Astrocyte (in vitro differentiated cells and primary cell): ENCODE data around the gene NDUFA13. TPM values are rescaled to one million over a fixed set of nuclear protein-coding genes. Genes with fewer than 3 reads are reported as not detected.

Experiments
- DNase-seq: peaks from one replicate; pipeline ENCODE4 v3.0.0-alpha.2; 2010; ENCODE audit warnings: low read depth
- FAIRE-seq: peaks from 2 replicates; lab custom pipeline; 2011; peaks lifted over from hg19 to GRCh38; lab: Jason Lieb, UNC
- H2AFZ ChIP-seq: 2 replicates; pipeline ENCODE4 v1.6.0; 2012; ENCODE audit warnings: low read depth, low read length, inconsistent platforms
- H3K27ac ChIP-seq: 2 replicates; pipeline ENCODE4 v1.5.1; 2011; ENCODE audit warnings: low read depth, low read length, inconsistent platforms
- H3K27me3 ChIP-seq: 2 replicates; pipeline ENCODE4 v1.6.0; 2011; ENCODE audit warnings: low read length, inconsistent platforms; ENCODE audit not compliant: insufficient read depth
- H3K36me3 ChIP-seq: 2 replicates; pipeline ENCODE4 v1.5.1; 2011; ENCODE audit warnings: low read length, inconsistent platforms; ENCODE audit not compliant: insufficient read depth
- H3K4me1 ChIP-seq: 2 replicates; pipeline ENCODE4 v1.5.1; 2011; ENCODE audit warnings: low read length, inconsistent platforms; ENCODE audit not compliant: insufficient read depth
- H3K4me2 ChIP-seq: 2 replicates; pipeline ENCODE4 v1.6.0; 2012; ENCODE audit warnings: low read length, inconsistent platforms
- H3K4me3 ChIP-seq: 2 replicates; pipeline ENCODE4 v1.5.1; 2011; ENCODE audit warnings: low read depth, mild to moderate bottlenecking, low read length, inconsistent platforms; ENCODE audit not compliant: insufficient read depth
- H3K79me2 ChIP-seq: 2 replicates; pipeline ENCODE4 v1.6.0; 2012; ENCODE audit warnings: mild to moderate bottlenecking, low read length, inconsistent platforms; ENCODE audit not compliant: insufficient read depth
- H3K9ac ChIP-seq: 2 replicates; pipeline ENCODE4 v1.6.0; 2012; ENCODE audit warnings: mild to moderate bottlenecking, low read length, inconsistent platforms
- H3K9me3 ChIP-seq: 2 replicates; pipeline ENCODE4 v1.5.1; 2012; ENCODE audit warnings: low read depth, mild to moderate bottlenecking, low read length, inconsistent platforms; ENCODE audit not compliant: insufficient read depth
- H4K20me1 ChIP-seq: 2 replicates; pipeline ENCODE4 v1.6.0; 2012; ENCODE audit warnings: low read length, inconsistent platforms; ENCODE audit not compliant: insufficient read depth
- H3K27ac Mint-ChIP-seq: one replicate; pipeline ENCODE4 v1.8.0; 2021; ENCODE audit warnings: mild to moderate bottlenecking, mixed read lengths; ENCODE audit not compliant: unreplicated experiment
- H3K27me3 Mint-ChIP-seq: one replicate; pipeline ENCODE4 v1.8.0; 2021; ENCODE audit warnings: low read depth, mixed read lengths; ENCODE audit not compliant: unreplicated experiment
- H3K36me3 Mint-ChIP-seq: one replicate; pipeline ENCODE4 v1.8.0; 2021; ENCODE audit warnings: low read depth, mixed read lengths; ENCODE audit not compliant: unreplicated experiment
- H3K4me1 Mint-ChIP-seq: one replicate; pipeline ENCODE4 v1.8.0; 2021; ENCODE audit warnings: low read depth, mixed read lengths; ENCODE audit not compliant: unreplicated experiment
- H3K4me3 Mint-ChIP-seq: one replicate; pipeline ENCODE4 v1.8.0; 2021; ENCODE audit warnings: mild to moderate bottlenecking, moderate library complexity, mixed read lengths; ENCODE audit not compliant: unreplicated experiment
- H3K9me3 Mint-ChIP-seq: one replicate; pipeline ENCODE4 v1.8.0; 2021; ENCODE audit warnings: mild to moderate bottlenecking, mixed read lengths; ENCODE audit not compliant: unreplicated experiment
- EZH2 ChIP-seq: IDR thresholded peaks from 2 replicates; pipeline ENCODE4 v1.6.1; 2012; ENCODE audit warnings: mild to moderate bottlenecking, low read length, inconsistent platforms; ENCODE audit not compliant: insufficient read depth
- total RNA-seq: library from RNA; stranded (reverse); gene quantifications from 2 replicates; pipeline ENCODE4 v1.2.1, GENCODE V29; 2021
- TF ChIP-seq, protein P1 (sequence below): IDR thresholded peaks from 2 replicates; pipeline ENCODE4 v1.5.1; 2011; ENCODE audit warnings: low read depth, mild to moderate bottlenecking, inconsistent platforms, low read length, moderate library complexity; ENCODE audit not compliant: insufficient read depth

The NDUFA13 gene
- total RNA-seq, 1 donor from 2014 or later = 311 TPM

GRCh38 chr19:19492026-19492610 is 23.9 kb upstream of the NDUFA13 start:
- no peaks in the 10 kb centered on the region for H3K27me3 Mint-ChIP-seq
- peaks cover 25% of the 10 kb centered on the region for H3K4me1 Mint-ChIP-seq
- Histone ChIP-seq H3K27me3 (no peaks in the 10 kb centered on the region), H3K9me3 (no peaks in the 10 kb centered on the region), H3K4me2 (no peak overlapping the region), H3K79me2 (peaks cover 72% of the 10 kb centered on the region), H4K20me1 (peaks cover 43% of the 10 kb centered on the region), H3K4me3 (no peak overlapping the region), H2AFZ (no peak overlapping the region), H3K9ac (no peak overlapping the region), H3K27ac (no peak overlapping the region), H3K36me3 (peaks cover 12% of the 10 kb centered on the region), H3K4me1 (peaks cover 29% of the 10 kb centered on the region)
- FAIRE-seq (no peak), DNase-seq (no peak)
- TF ChIP-seq, protein P1, sequence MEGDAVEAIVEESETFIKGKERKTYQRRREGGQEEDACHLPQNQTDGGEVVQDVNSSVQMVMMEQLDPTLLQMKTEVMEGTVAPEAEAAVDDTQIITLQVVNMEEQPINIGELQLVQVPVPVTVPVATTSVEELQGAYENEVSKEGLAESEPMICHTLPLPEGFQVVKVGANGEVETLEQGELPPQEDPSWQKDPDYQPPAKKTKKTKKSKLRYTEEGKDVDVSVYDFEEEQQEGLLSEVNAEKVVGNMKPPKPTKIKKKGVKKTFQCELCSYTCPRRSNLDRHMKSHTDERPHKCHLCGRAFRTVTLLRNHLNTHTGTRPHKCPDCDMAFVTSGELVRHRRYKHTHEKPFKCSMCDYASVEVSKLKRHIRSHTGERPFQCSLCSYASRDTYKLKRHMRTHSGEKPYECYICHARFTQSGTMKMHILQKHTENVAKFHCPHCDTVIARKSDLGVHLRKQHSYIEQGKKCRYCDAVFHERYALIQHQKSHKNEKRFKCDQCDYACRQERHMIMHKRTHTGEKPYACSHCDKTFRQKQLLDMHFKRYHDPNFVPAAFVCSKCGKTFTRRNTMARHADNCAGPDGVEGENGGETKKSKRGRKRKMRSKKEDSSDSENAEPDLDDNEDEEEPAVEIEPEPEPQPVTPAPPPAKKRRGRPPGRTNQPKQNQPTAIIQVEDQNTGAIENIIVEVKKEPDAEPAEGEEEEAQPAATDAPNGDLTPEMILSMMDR = no peak
- no peak for TF ChIP-seq EZH2
- H3K36me3 Mint-ChIP-seq = peaks cover 4% of the 10 kb centered on the region
- no peak overlapping the region for H3K27ac Mint-ChIP-seq
- H3K4me3 Mint-ChIP-seq = no peak overlapping the region
- H3K9me3 Mint-ChIP-seq = no peaks in the 10 kb centered on the region

GRCh38 chr19:19493841-19494546 is 22.0 kb upstream of the NDUFA13 start:
- no peak overlapping the region for H3K4me3 ChIP-seq
- H3K27me3 ChIP-seq = no peaks in the 10 kb centered on the region
- no peaks in the 10 kb centered on the region for H3K9me3 ChIP-seq
- peaks cover 17% of the 10 kb centered on the region for H3K4me1 ChIP-seq
- H3K4me3 Mint-ChIP-seq = no peak overlapping the region
- H4K20me1 ChIP-seq = peaks cover 43% of the 10 kb centered on the region
- no peaks in the 10 kb centered on the region for H3K9me3 Mint-ChIP-seq
- no peaks in the 10 kb centered on the region for H3K27me3 Mint-ChIP-seq
- H3K27ac Mint-ChIP-seq = no peak overlapping the region
- no peak for FAIRE-seq
- no peak overlapping the region for H3K4me2 ChIP-seq
- H3K27ac ChIP-seq = no peak overlapping the region
- H3K9ac ChIP-seq = no peak overlapping the region
- H3K36me3 Mint-ChIP-seq = peaks cover 6% of the 10 kb centered on the region
- H3K36me3 ChIP-seq = peaks cover 17% of the 10 kb centered on the region
- peaks cover 63% of the 10 kb centered on the region for H3K79me2 ChIP-seq
- peaks cover 10% of the 10 kb centered on the region for H3K4me1 Mint-ChIP-seq
- no peak overlapping the region for H2AFZ ChIP-seq
- no peak for TF ChIP-seq EZH2
- TF ChIP-seq, protein P1 = no peak
- DNase-seq = no peak
